Uterus (tissue), 4 donors: ENCODE data around the gene ANO4. TPM values are rescaled to one million over a fixed set of nuclear protein-coding genes. Genes with fewer than 3 reads are reported as not detected.

Experiments used
- DNase-seq, 2 donors: peaks; one replicate each; pipeline ENCODE4 v3.0.0-alpha.2; 2019 to 2020
- H3K27ac ChIP-seq, 2 donors: fragments of 200-600 bp; sonication (generic); 1 replicate in 1 of 2; 2 replicates in 1 of 2; pipeline ENCODE4 v1.5.1; 2016 to 2018
- H3K27me3 ChIP-seq, 2 donors: fragments of 200-600 bp; sonication (generic); one replicate each; pipeline ENCODE4 v1.5.1; 2018 to 2019; ENCODE audit warnings: control low read depth in 1 of 2
- H3K36me3 ChIP-seq, 2 donors: fragments of 200-600 bp; sonication (generic); one replicate each; pipeline ENCODE4 v1.5.1; 2019; ENCODE audit warnings: control low read depth in 1 of 2
- H3K4me1 ChIP-seq, 2 donors: fragments of 200-600 bp; sonication (generic); one replicate each; pipeline ENCODE4 v1.5.1; 2018 to 2019; ENCODE audit warnings: control low read depth in 1 of 2
- H3K4me3 ChIP-seq, 2 donors: fragments of 200-600 bp; sonication (generic); 1 replicate in 1 of 2; 2 replicates in 1 of 2; pipeline ENCODE4 v1.5.1; 2018 to 2019; ENCODE audit warnings: mild to moderate bottlenecking in 1 of 2
- H3K9me3 ChIP-seq, 2 donors: fragments of 200-600 bp; sonication (generic); one replicate each; pipeline ENCODE4 v1.5.1; 2019; ENCODE audit warnings: control low read depth in 1 of 2
- CTCF ChIP-seq, 4 experiments: fragments of 200-600 bp in 2 of 4; fragments of 450-650 bp in 2 of 4; sonication (generic) in 2 of 4; IDR thresholded peaks; one replicate each; pipeline ENCODE4 v1.5.1; 2016 to 2019; ENCODE audit warnings: antibody characterized with exemption in 4 of 4, mild to moderate bottlenecking in 2 of 4, moderate library complexity in 1 of 4
- POLR2A ChIP-seq, 2 donors: fragments of 450-650 bp; IDR thresholded peaks; one replicate each; pipeline ENCODE4 v1.6.1; 2016; ENCODE audit warnings: antibody characterized with exemption in 2 of 2, mild to moderate bottlenecking in 1 of 2, moderate library complexity in 1 of 2
- intact Hi-C: fragments of 100-400 bp; cut with DNase I; formaldehyde crosslinking; loops from one replicate; pipeline ENCODE4 v1.15.1; 2023; ENCODE audit warnings: low total_unique reads
- total RNA-seq, 4 donors: library from RNA; depleted of rRNA in 3 of 4; stranded (reverse); fragments of >200 nt in 3 of 4; gene quantifications; one replicate each; pipeline versions ENCODE4 v1.1.0 to v1.2.4, GENCODE V29; 2014 to 2023
- donor health status: DM: yes; HTN: yes; CAD: no.

The ANO4 gene
- total RNA-seq, 4 donors from 2014 or later, result under 0.01 to 18.5 (median 1.4) TPM; not detected in 1

GRCh38 chr12:100857971-100858370 is 63.4 kb downstream of the ANO4 start:
- no peaks in the 10 kb centered on the region for H3K9me3 ChIP-seq
- no peaks in the 10 kb centered on the region for H3K4me1 ChIP-seq
- H3K4me3 ChIP-seq, result no peak overlapping the region
- intact Hi-C loops, result no loop called here
- DNase-seq, result no peak
- no peak overlapping the region for H3K27ac ChIP-seq
- no peaks in the 10 kb centered on the region for H3K27me3 ChIP-seq
- H3K36me3 ChIP-seq, result no peaks in the 10 kb centered on the region
- no peak for TF ChIP-seq CTCF (IDR thresholded peaks at IDR 0.05)
- TF ChIP-seq POLR2A (IDR thresholded peaks at IDR 0.05), result no peak

GRCh38 chr12:100858656-100859055 is 64.1 kb downstream of the ANO4 start:
- intact Hi-C loops, result no loop called here
- no peaks in the 10 kb centered on the region for H3K36me3 ChIP-seq
- TF ChIP-seq POLR2A (IDR thresholded peaks at IDR 0.05) (no peak), CTCF (IDR thresholded peaks at IDR 0.05) (no peak)
- H3K9me3 ChIP-seq, result no peaks in the 10 kb centered on the region
- H3K27me3 ChIP-seq, result no peaks in the 10 kb centered on the region
- H3K4me3 ChIP-seq, result no peak overlapping the region
- DNase-seq, result no peak
- H3K27ac ChIP-seq, result no peak overlapping the region
- no peaks in the 10 kb centered on the region for H3K4me1 ChIP-seq

GRCh38 chr12:100859063-100859627 is 64.6 kb downstream of the ANO4 start:
- H3K36me3 ChIP-seq, result no peaks in the 10 kb centered on the region
- TF ChIP-seq CTCF (IDR thresholded peaks at IDR 0.05) (no peak), POLR2A (IDR thresholded peaks at IDR 0.05) (no peak)
- no peak overlapping the region for H3K27ac ChIP-seq
- H3K27me3 ChIP-seq, result no peaks in the 10 kb centered on the region
- H3K4me1 ChIP-seq, result no peaks in the 10 kb centered on the region
- no peak overlapping the region for H3K4me3 ChIP-seq
- intact Hi-C loops, result no loop called here
- no peaks in the 10 kb centered on the region for H3K9me3 ChIP-seq
- DNase-seq, result no peak

GRCh38 chr12:100860611-100861010 is 66.0 kb downstream of the ANO4 start:
- intact Hi-C loops, result no loop called here
- no peak for DNase-seq
- Histone ChIP-seq H3K27ac (no peak overlapping the region), H3K36me3 (no peaks in the 10 kb centered on the region), H3K4me1 (no peaks in the 10 kb centered on the region), H3K9me3 (no peaks in the 10 kb centered on the region), H3K4me3 (no peak overlapping the region), H3K27me3 (no peaks in the 10 kb centered on the region)
- TF ChIP-seq POLR2A (IDR thresholded peaks at IDR 0.05) (no peak), CTCF (IDR thresholded peaks at IDR 0.05) (no peak)

GRCh38 chr12:100862676-100863075 is 68.1 kb downstream of the ANO4 start:
- intact Hi-C loops, result no loop called here
- H3K36me3 ChIP-seq, result no peaks in the 10 kb centered on the region
- no peak overlapping the region for H3K4me3 ChIP-seq
- DNase-seq, result no peak
- H3K4me1 ChIP-seq, result no peaks in the 10 kb centered on the region
- no peak overlapping the region for H3K27ac ChIP-seq
- no peaks in the 10 kb centered on the region for H3K9me3 ChIP-seq
- H3K27me3 ChIP-seq, result no peaks in the 10 kb centered on the region
- TF ChIP-seq POLR2A (IDR thresholded peaks at IDR 0.05) (no peak), CTCF (IDR thresholded peaks at IDR 0.05) (no peak)
